GM13977 (cell line): ENCODE measurements around the gene COPS9.

ENCODE experiments used
- DNase-seq: peaks from one replicate; pipeline ENCODE4 v3.0.0; 2012; ENCODE audit warnings: low spot score
- in situ Hi-C: fragments of 300-500 bp; cut with MboI; formaldehyde crosslinking; loops from one replicate; pipeline ENCODE4 v1.12.0; 2022; ENCODE audit warnings: low sequenced_read_pairs, low pct_unique_long_range_greater_than_20kb, mixed read lengths, inconsistent platforms; ENCODE audit not compliant: unreplicated experiment
- TF ChIP-seq, protein P1 (sequence below): IDR thresholded peaks from 2 replicates; pipeline ENCODE4 v1.5.1; 2012; ENCODE audit warnings: mild to moderate bottlenecking, control low read depth; ENCODE audit not compliant: insufficient read depth; ENCODE audit errors: extremely low read depth, missing control alignments

Gene COPS9

GRCh38 chr2:240106765-240107476 is 29.2 kb downstream of the COPS9 start:
- no peak for DNase-seq
- in situ Hi-C loops, result no loop called here
- TF ChIP-seq, protein P1, sequence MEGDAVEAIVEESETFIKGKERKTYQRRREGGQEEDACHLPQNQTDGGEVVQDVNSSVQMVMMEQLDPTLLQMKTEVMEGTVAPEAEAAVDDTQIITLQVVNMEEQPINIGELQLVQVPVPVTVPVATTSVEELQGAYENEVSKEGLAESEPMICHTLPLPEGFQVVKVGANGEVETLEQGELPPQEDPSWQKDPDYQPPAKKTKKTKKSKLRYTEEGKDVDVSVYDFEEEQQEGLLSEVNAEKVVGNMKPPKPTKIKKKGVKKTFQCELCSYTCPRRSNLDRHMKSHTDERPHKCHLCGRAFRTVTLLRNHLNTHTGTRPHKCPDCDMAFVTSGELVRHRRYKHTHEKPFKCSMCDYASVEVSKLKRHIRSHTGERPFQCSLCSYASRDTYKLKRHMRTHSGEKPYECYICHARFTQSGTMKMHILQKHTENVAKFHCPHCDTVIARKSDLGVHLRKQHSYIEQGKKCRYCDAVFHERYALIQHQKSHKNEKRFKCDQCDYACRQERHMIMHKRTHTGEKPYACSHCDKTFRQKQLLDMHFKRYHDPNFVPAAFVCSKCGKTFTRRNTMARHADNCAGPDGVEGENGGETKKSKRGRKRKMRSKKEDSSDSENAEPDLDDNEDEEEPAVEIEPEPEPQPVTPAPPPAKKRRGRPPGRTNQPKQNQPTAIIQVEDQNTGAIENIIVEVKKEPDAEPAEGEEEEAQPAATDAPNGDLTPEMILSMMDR, result no peak

- in situ Hi-C loops, result no loop called here
- TF ChIP-seq, protein P1, result no peak
- no peak for DNase-seq
Observed at GRCh38 chr2:240105982-240106381, 30.1 kb downstream of the COPS9 start.

DNA sequence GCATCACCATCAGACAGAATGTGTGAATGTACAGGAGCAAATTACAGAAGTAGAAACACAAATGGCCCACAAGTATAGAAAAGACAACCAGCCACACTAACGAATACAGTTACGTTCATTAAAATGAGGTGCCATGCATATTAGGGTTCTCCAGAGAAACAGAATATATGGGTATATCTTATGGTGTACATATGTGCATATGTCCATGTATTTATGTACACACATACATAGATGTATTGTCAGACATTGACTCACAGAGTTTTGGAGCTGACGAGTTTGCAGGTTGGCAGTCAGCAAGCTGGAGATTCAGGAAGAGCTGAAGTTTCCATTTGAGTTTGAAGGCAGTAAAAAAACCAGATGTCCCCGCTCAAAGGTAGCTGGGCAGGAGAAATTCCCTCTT is 33.0 kb downstream of the COPS9 start:
- no peak for DNase-seq
- in situ Hi-C loops, result no loop called here
- TF ChIP-seq, protein P1, result no peak

DNA sequence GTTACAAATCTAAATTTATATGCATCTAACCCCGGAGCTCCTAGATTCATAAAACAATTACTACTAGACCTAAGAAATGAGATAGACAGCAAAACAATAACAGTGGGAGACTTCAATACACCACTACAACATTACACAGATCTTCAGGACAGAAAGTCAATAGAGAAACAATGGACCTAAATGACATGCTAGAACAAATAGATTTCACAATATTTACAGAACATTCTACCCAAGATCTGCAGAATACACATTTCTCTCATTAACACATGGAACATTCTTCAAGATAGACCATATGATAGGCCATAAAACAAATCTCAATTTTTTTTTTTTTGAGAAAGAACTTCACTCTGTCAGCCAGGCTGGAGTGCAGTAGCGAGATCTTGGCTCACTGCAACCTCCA is 37.8 kb downstream of the COPS9 start:
- in situ Hi-C loops, result no loop called here
- no peak for DNase-seq
- TF ChIP-seq, protein P1, result no peak

- TF ChIP-seq, protein P1, result no peak
- DNase-seq, result no peak
- in situ Hi-C loops, result no loop called here
Observed at GRCh38 chr2:240095556-240096523, 40.3 kb downstream of the COPS9 start.

DNA sequence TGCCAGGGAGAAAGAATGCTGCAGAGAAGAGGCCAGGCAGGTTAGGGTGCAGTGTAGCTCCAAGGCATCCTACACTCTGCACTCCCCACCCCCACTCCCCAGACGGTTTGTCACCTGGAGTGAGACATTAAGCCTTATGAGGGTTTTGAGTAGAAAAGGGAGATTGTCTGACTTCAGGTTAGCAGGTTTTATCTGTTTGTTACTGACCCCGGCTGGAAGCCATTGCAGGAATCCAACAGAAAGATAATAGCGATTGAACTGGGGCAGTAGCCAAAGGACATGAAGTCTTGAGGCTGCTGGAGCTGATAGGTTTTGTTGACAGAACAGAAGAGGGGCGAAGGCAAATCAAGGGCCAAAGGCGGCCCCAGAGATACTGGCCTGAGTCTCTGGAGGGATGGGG is 46.8 kb downstream of the COPS9 start:
- in situ Hi-C loops, result no loop called here

More for the DNA sequence above, 46.8 kb downstream of the COPS9 start:
- DNase-seq, result no peak
- TF ChIP-seq, protein P1, result no peak
